H9 (cell line): Measurements from ENCODE around the gene TRIO. TPM values are rescaled to one million over a fixed set of nuclear protein-coding genes. Genes with fewer than 3 reads are reported as not detected.

Experiments used
- DNase-seq: peaks from one replicate; pipeline ENCODE4 v3.0.0-alpha.2; 2017
- H2AFZ ChIP-seq: one replicate; pipeline ENCODE4 v1.6.1; 2013; ENCODE audit warnings: mild to moderate bottlenecking, low read length, control low read depth, moderate library complexity
- H2AK5ac ChIP-seq: 2 replicates; pipeline ENCODE4 v1.6.1; 2013; ENCODE audit warnings: low read length, control low read depth, mixed read lengths; ENCODE audit not compliant: insufficient read length
- H2BK120ac ChIP-seq: one replicate; pipeline ENCODE4 v1.6.1; 2013; ENCODE audit warnings: low read depth, mild to moderate bottlenecking, low read length, control low read depth, inconsistent platforms; ENCODE audit not compliant: poor library complexity, severe bottlenecking
- H2BK12ac ChIP-seq: 2 replicates; pipeline ENCODE4 v1.6.1; 2013; ENCODE audit warnings: low read length, control low read depth, mixed read lengths, low read depth; ENCODE audit not compliant: insufficient read length
- H2BK15ac ChIP-seq: 2 replicates; pipeline ENCODE4 v1.6.1; 2013; ENCODE audit warnings: low read depth, low read length, control low read depth
- H2BK20ac ChIP-seq: one replicate; pipeline ENCODE4 v1.6.1; 2013; ENCODE audit warnings: low read depth, mild to moderate bottlenecking, low read length, control low read depth, inconsistent platforms; ENCODE audit not compliant: poor library complexity, severe bottlenecking
- H2BK5ac ChIP-seq: 2 replicates; pipeline ENCODE4 v1.6.1; 2013; ENCODE audit warnings: low read length, control low read depth, mixed read lengths; ENCODE audit not compliant: insufficient read length
- H3K14ac ChIP-seq: 2 replicates; pipeline ENCODE4 v1.6.1; 2013; ENCODE audit warnings: low read length, control low read depth; ENCODE audit not compliant: insufficient read depth
- H3K18ac ChIP-seq: 2 replicates; pipeline ENCODE4 v1.6.1; 2013; ENCODE audit warnings: low read depth, mild to moderate bottlenecking, mixed read lengths, low read length, control low read depth; ENCODE audit not compliant: insufficient read length
- H3K23ac ChIP-seq: 2 replicates; pipeline ENCODE4 v1.6.1; 2013; ENCODE audit warnings: low read length, control low read depth, mixed read lengths, low read depth; ENCODE audit not compliant: insufficient read length
- H3K23me2 ChIP-seq: 2 replicates; pipeline ENCODE4 v1.6.1; 2013; ENCODE audit warnings: low read depth, mild to moderate bottlenecking, mixed read lengths, low read length, control low read depth; ENCODE audit not compliant: insufficient read length, poor library complexity, severe bottlenecking
- H3K27ac ChIP-seq: 2 replicates; pipeline ENCODE4 v1.5.1; 2013; ENCODE audit warnings: low read length, control low read depth, mixed read lengths, low read depth; ENCODE audit not compliant: insufficient read length
- H3K27me3 ChIP-seq: 2 replicates; pipeline ENCODE4 v1.6.1; 2013; ENCODE audit warnings: low read length, control low read depth, inconsistent platforms; ENCODE audit not compliant: insufficient read depth
- H3K4ac ChIP-seq: 2 replicates; pipeline ENCODE4 v1.6.1; 2013; ENCODE audit warnings: low read depth, mild to moderate bottlenecking, control low read depth, inconsistent platforms, low read length, moderate library complexity
- H3K4me1 ChIP-seq: 2 replicates; pipeline ENCODE4 v1.6.1; 2013; ENCODE audit warnings: low read length, control low read depth, inconsistent platforms; ENCODE audit not compliant: insufficient read depth
- H3K4me2 ChIP-seq: 2 replicates; pipeline ENCODE4 v1.6.1; 2013; ENCODE audit warnings: low read length, control low read depth, mixed read lengths; ENCODE audit not compliant: insufficient read length, insufficient read depth
- H3K56ac ChIP-seq: 2 replicates; pipeline ENCODE4 v1.6.1; 2013; ENCODE audit warnings: low read depth, mild to moderate bottlenecking, mixed read lengths, low read length, control low read depth; ENCODE audit not compliant: insufficient read length
- H3K79me1 ChIP-seq: 2 replicates; pipeline ENCODE4 v1.6.1; 2013; ENCODE audit warnings: low read depth, mild to moderate bottlenecking, moderate library complexity, low read length, control low read depth, inconsistent platforms; ENCODE audit not compliant: insufficient read depth, poor library complexity, severe bottlenecking
- H3K79me2 ChIP-seq: 2 replicates; pipeline ENCODE4 v1.6.1; 2013; ENCODE audit warnings: low read length, control low read depth, inconsistent platforms; ENCODE audit not compliant: insufficient read depth
- H3K9ac ChIP-seq: 2 replicates; pipeline ENCODE4 v1.6.1; 2013; ENCODE audit warnings: low read length, control low read depth, mixed read lengths; ENCODE audit not compliant: insufficient read length; ENCODE audit errors: extremely low read depth
- H3K9me3 ChIP-seq: one replicate; pipeline ENCODE4 v1.6.1; 2013; ENCODE audit warnings: low read depth, low read length, inconsistent platforms; ENCODE audit not compliant: control insufficient read depth
- H3T11ph ChIP-seq: one replicate; pipeline ENCODE4 v1.6.1; 2013; ENCODE audit warnings: mild to moderate bottlenecking, low read length, control low read depth, inconsistent platforms
- H4K20me1 ChIP-seq: one replicate; pipeline ENCODE4 v1.6.1; 2013; ENCODE audit not compliant: control insufficient read depth, insufficient read length, insufficient read depth
- H4K5ac ChIP-seq: 2 replicates; pipeline ENCODE4 v1.6.1; 2013; ENCODE audit warnings: low read depth, mild to moderate bottlenecking, mixed read lengths, low read length, control low read depth; ENCODE audit not compliant: insufficient read length
- H4K8ac ChIP-seq: replicated peaks from 2 replicates; pipeline ENCODE4 v1.6.1; 2013; ENCODE audit warnings: low read length, control low read depth, mixed read lengths, low read depth; ENCODE audit not compliant: insufficient read length
- H4K91ac ChIP-seq: 2 replicates; pipeline ENCODE4 v1.6.1; 2013; ENCODE audit warnings: low read depth, mild to moderate bottlenecking, moderate library complexity, mixed read lengths, low read length, control low read depth; ENCODE audit not compliant: insufficient read length
- H3K27ac Mint-ChIP-seq, 3 experiments: 2 replicates in 2 of 3; 3 replicates in 1 of 3; pipeline ENCODE4 v1.8.0; 2020 to 2021; ENCODE audit warnings: mixed read lengths in 3 of 3, mild to moderate bottlenecking in 1 of 3, moderate library complexity in 1 of 3
- H3K27me3 Mint-ChIP-seq: 2 replicates; pipeline ENCODE4 v1.8.0; 2021; ENCODE audit warnings: low read depth, mild to moderate bottlenecking, moderate library complexity, mixed read lengths
- H3K36me3 Mint-ChIP-seq, 3 experiments: 2 replicates in 2 of 3; 3 replicates in 1 of 3; pipeline ENCODE4 v1.8.0; 2020 to 2021; ENCODE audit warnings: low read depth in 3 of 3, mixed read lengths in 3 of 3; ENCODE audit not compliant: insufficient read depth in 1 of 3
- H3K4me1 Mint-ChIP-seq, 2 experiments: 2 replicates each; pipeline ENCODE4 v1.8.0; 2020; ENCODE audit warnings: mixed read lengths in 2 of 2
- H3K4me3 Mint-ChIP-seq, 2 experiments: 2 replicates in 1 of 2; 3 replicates in 1 of 2; pipeline ENCODE4 v1.8.0; 2020 to 2021; ENCODE audit warnings: mild to moderate bottlenecking in 2 of 2, mixed read lengths in 2 of 2, moderate library complexity in 1 of 2
- H3K9me3 Mint-ChIP-seq, 2 experiments: 2 replicates in 1 of 2; 3 replicates in 1 of 2; pipeline ENCODE4 v1.8.0; 2020; ENCODE audit warnings: mild to moderate bottlenecking in 2 of 2, mixed read lengths in 2 of 2, moderate library complexity in 1 of 2
- WGBS: extraction: QIAGEN DNeasy Blood & Tissue Kit; methylation state at CpG from one replicate; pipeline ENCODE4 v1.1.7; 2013; ENCODE audit warnings: missing lambda C conversion rate, low lambda C conversion rate, mixed read lengths; ENCODE audit not compliant: insufficient read length; ENCODE audit errors: extremely low coverage; 5-methylcytosine and 5-hydroxymethylcytosine counted together
- total RNA-seq: library from RNA; stranded (reverse); gene quantifications from 2 replicates; pipeline ENCODE4 v1.2.1, GENCODE V29; 2021
- TF ChIP-seq, protein P1 (sequence below): fragments of 200-600 bp; sonication (generic); conservative IDR thresholded peaks from 3 replicates; pipeline ENCODE4 v1.8.0; 2021; ENCODE audit warnings: antibody characterized with exemption, mild to moderate bottlenecking

Gene TRIO
- total RNA-seq, 1 experiment from 2014 or later, result 87.8 TPM

GRCh38 chr5:14242447-14242846, 99.3 kb downstream of the TRIO start:
- H3K27ac Mint-ChIP-seq, result no peak overlapping the region
- no peak overlapping the region for H3K56ac ChIP-seq
- H2AFZ ChIP-seq, result no peak overlapping the region
- H3K23ac ChIP-seq, result no peak overlapping the region
- no peak overlapping the region for H3K9ac ChIP-seq
- H2BK15ac ChIP-seq, result no peak overlapping the region
- no peak overlapping the region for H3T11ph ChIP-seq
- TF ChIP-seq, protein P1, sequence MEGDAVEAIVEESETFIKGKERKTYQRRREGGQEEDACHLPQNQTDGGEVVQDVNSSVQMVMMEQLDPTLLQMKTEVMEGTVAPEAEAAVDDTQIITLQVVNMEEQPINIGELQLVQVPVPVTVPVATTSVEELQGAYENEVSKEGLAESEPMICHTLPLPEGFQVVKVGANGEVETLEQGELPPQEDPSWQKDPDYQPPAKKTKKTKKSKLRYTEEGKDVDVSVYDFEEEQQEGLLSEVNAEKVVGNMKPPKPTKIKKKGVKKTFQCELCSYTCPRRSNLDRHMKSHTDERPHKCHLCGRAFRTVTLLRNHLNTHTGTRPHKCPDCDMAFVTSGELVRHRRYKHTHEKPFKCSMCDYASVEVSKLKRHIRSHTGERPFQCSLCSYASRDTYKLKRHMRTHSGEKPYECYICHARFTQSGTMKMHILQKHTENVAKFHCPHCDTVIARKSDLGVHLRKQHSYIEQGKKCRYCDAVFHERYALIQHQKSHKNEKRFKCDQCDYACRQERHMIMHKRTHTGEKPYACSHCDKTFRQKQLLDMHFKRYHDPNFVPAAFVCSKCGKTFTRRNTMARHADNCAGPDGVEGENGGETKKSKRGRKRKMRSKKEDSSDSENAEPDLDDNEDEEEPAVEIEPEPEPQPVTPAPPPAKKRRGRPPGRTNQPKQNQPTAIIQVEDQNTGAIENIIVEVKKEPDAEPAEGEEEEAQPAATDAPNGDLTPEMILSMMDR, result 0 out of 3 replicates have a peak, but pooled peaks have one; percentile 19
- H3K4me1 Mint-ChIP-seq, result peaks cover 62 to 73% of the 10 kb centered on the region in 2 experiments
- H3K18ac ChIP-seq, result no peak overlapping the region
- no peak overlapping the region for H4K91ac ChIP-seq
- no peak overlapping the region for H4K8ac ChIP-seq
- peaks cover 9% of the 10 kb centered on the region for H3K4me1 ChIP-seq
- no peaks in the 10 kb centered on the region for H4K20me1 ChIP-seq
- H2AK5ac ChIP-seq, result no peak overlapping the region
- H2BK5ac ChIP-seq, result no peak overlapping the region
- H3K14ac ChIP-seq, result no peak overlapping the region
- peaks cover 2% of the 10 kb centered on the region for H3K79me1 ChIP-seq
- H2BK120ac ChIP-seq, result no peak overlapping the region
- no peak overlapping the region for H2BK20ac ChIP-seq
- H3K36me3 Mint-ChIP-seq, result no peaks in the 10 kb centered on the region
- no peaks in the 10 kb centered on the region for H3K9me3 ChIP-seq
- no peaks in the 10 kb centered on the region for H3K23me2 ChIP-seq
- H4K5ac ChIP-seq, result no peak overlapping the region
- no peaks in the 10 kb centered on the region for H3K27me3 ChIP-seq
- no peak for DNase-seq
- H3K27me3 Mint-ChIP-seq, result no peaks in the 10 kb centered on the region
- H3K4ac ChIP-seq, result no peak overlapping the region
- H3K4me2 ChIP-seq, result no peak overlapping the region
- H3K9me3 Mint-ChIP-seq, result no peaks in the 10 kb centered on the region
- no peak overlapping the region for H3K27ac ChIP-seq
- H3K4me3 Mint-ChIP-seq, result no peak overlapping the region
- WGBS, result no CpG with 5 or more reads among the region's 6 CpGs
- peaks cover 24% of the 10 kb centered on the region; the same call in 1 of the 2 replicates for H3K79me2 ChIP-seq
- H2BK12ac ChIP-seq, result no peak overlapping the region
